Sigmoid colon (tissue), 4 donors: ENCODE measurements around the gene JPH2.

ENCODE experiments used
- CTCF ChIP-seq, 4 experiments: fragments of 450-650 bp in 3 of 4; fragments of 200-600 bp in 1 of 4; IDR thresholded peaks; one replicate each; pipeline ENCODE4 v1.5.1; 2016 to 2019; ENCODE audit warnings: antibody characterized with exemption in 4 of 4, mild to moderate bottlenecking in 3 of 4, moderate library complexity in 2 of 4
- EP300 ChIP-seq, 4 donors: sonication (generic); formaldehyde crosslinking; IDR thresholded peaks; one replicate each; pipeline ENCODE4 v1.6.1; 2017; ENCODE audit warnings: antibody characterized with exemption in 4 of 4
- POLR2A ChIP-seq, 2 donors: fragments of 450-650 bp; IDR thresholded peaks; one replicate each; pipeline ENCODE4 v1.6.1; 2016; ENCODE audit warnings: antibody characterized with exemption in 2 of 2, mild to moderate bottlenecking in 2 of 2, moderate library complexity in 2 of 2
- POLR2AphosphoS5 ChIP-seq, 4 donors: sonication (generic); formaldehyde crosslinking; IDR thresholded peaks; one replicate each; pipeline ENCODE4 v1.6.1; 2017; ENCODE audit warnings: antibody characterized with exemption in 4 of 4

GRCh38 chr20:44207126-44207723 lies 20.2 kb upstream of the JPH2 start:
- no peak for TF ChIP-seq CTCF (IDR thresholded peaks at IDR 0.05)
- TF ChIP-seq POLR2AphosphoS5 (IDR thresholded peaks at IDR 0.05), result no peak
- TF ChIP-seq POLR2A (IDR thresholded peaks at IDR 0.05), result no peak
- no peak for TF ChIP-seq EP300 (IDR thresholded peaks at IDR 0.05)
